ENCODE data around the gene LIME1. TPM values are rescaled to one million over a fixed set of nuclear protein-coding genes. Genes with fewer than 3 reads are reported as not detected.

The LIME1 gene
- 10.2 and 10.8 TPM in 2 replicates for total RNA-seq

GRCh38 chr20:63735859-63736718, at the start of gene LIME1:
LIME1 (plus strand) TSS chr20:63736664; CDS start chr20:63737550, 886 bp downstream.
- TF ChIP-seq CTCF (IDR thresholded peaks at IDR 0.05), result no peak
- H3K27me3 Mint-ChIP-seq, result no peaks in the 10 kb centered on the region
- H3K4me1 Mint-ChIP-seq, result peaks cover 28% of the 10 kb centered on the region
- H3K36me3 Mint-ChIP-seq (ENCODE audit: low read depth), result peaks cover 23% of the 10 kb centered on the region
- H3K27ac Mint-ChIP-seq, result peak within 1 kb of the TSS; percentile 77
- intact Hi-C loops (cut with micrococcal nuclease), result loop anchor here (5.0 to 10.0 kb wide), 5 partner anchors 39 to 199 kb away; partner anchors contain the start of genes FNDC11, GMEB2, PTK6 and RTEL1
- ATAC-seq (ENCODE audit: low read depth) (peak; percentile 52), DNase-seq (peak; percentile 52)
- ChIA-PET POLR2A (interaction anchor here (0.7 to 3.0 kb wide), 9 partner anchors 28 to 343 kb away, joined by 3 to 36 read pairs (median 3); partner anchors contain the start of genes ARFRP1, HELZ2, PPDPF and RGS19), CTCF (interaction anchor here (0.9 to 1.6 kb wide), 3 partner anchors 29 to 199 kb away, joined by 3 to 8 read pairs (median 3); partner anchors contain the start of genes ARFRP1, PTK6 and ZGPAT)
- H3K4me3 Mint-ChIP-seq, result peak within 1 kb of the TSS; percentile 73
- no peaks in the 10 kb centered on the region for H3K9me3 Mint-ChIP-seq

- no peak overlapping the region for H3K27ac Mint-ChIP-seq
- H3K4me1 Mint-ChIP-seq, result peaks cover 4% of the 10 kb centered on the region
- H3K4me3 Mint-ChIP-seq, result no peak overlapping the region
- ChIA-PET POLR2A (interaction anchor here (0.8 kb wide), 1 partner anchor 13 kb away, joined by 3 read pairs; no protein-coding TSS in a partner anchor), CTCF (no interaction called here)
- no peaks in the 10 kb centered on the region for H3K9me3 Mint-ChIP-seq
- ATAC-seq (ENCODE audit: low read depth) (no peak), DNase-seq (no peak)
- TF ChIP-seq CTCF (IDR thresholded peaks at IDR 0.05), result no peak
- H3K27me3 Mint-ChIP-seq, result no peaks in the 10 kb centered on the region
- intact Hi-C loops (cut with micrococcal nuclease), result no loop called here
- no peaks in the 10 kb centered on the region for H3K36me3 Mint-ChIP-seq (ENCODE audit: low read depth)
Observed at GRCh38 chr20:63687419-63688178, 48.9 kb upstream of the LIME1 start.

GRCh38 chr20:63688228-63689045, 48.0 kb upstream of the LIME1 start:
- no peak overlapping the region for H3K27ac Mint-ChIP-seq
- H3K9me3 Mint-ChIP-seq, result no peaks in the 10 kb centered on the region
- H3K27me3 Mint-ChIP-seq, result no peaks in the 10 kb centered on the region
- no peak for ATAC-seq (ENCODE audit: low read depth)
- intact Hi-C loops (cut with micrococcal nuclease), result no loop called here
- POLR2A ChIA-PET, result interaction anchor here (0.6 kb wide), 1 partner anchor 19 kb away, joined by 3 read pairs; no protein-coding TSS in a partner anchor
- CTCF ChIA-PET, result no interaction called here
- H3K4me1 Mint-ChIP-seq, result peaks cover 4% of the 10 kb centered on the region
- TF ChIP-seq CTCF (IDR thresholded peaks at IDR 0.05), result no peak
- H3K36me3 Mint-ChIP-seq (ENCODE audit: low read depth), result no peaks in the 10 kb centered on the region
- no peak for DNase-seq
- H3K4me3 Mint-ChIP-seq, result no peak overlapping the region

GRCh38 chr20:63689046-63690002, 47.1 kb upstream of the LIME1 start:
- Mint-ChIP-seq H3K36me3 (ENCODE audit: low read depth) (peaks cover 4% of the 10 kb centered on the region), H3K27me3 (no peaks in the 10 kb centered on the region), H3K4me1 (peaks cover 4% of the 10 kb centered on the region), H3K9me3 (no peaks in the 10 kb centered on the region), H3K27ac (no peak overlapping the region), H3K4me3 (no peak overlapping the region)
- ATAC-seq (ENCODE audit: low read depth), result no peak
- no peak for TF ChIP-seq CTCF (IDR thresholded peaks at IDR 0.05)
- intact Hi-C loops (cut with micrococcal nuclease), result no loop called here
- CTCF ChIA-PET, result no interaction called here
- POLR2A ChIA-PET, result interaction anchor here (0.6 kb wide), 1 partner anchor 18 kb away, joined by 3 read pairs; no protein-coding TSS in a partner anchor
- no peak for DNase-seq
